ENCODE data around the gene TMPRSS13.

The TMPRSS13 gene

DNA sequence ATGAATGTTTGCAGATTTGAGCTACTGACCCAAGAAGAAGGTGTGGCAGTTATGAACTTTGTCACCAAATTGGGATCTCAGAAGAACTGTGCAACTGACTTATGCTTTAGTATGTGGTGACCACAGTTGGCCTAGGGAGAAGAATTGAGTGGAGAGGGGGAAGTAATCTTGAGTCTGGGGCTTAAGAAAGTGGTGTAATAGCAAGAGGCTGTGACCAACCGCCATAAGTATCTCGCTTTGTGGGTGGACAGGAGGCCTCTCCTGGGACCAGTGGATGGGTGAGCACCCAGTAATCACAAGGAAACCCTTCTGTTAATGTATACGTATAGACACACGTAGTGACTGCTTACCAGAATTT, 44.3 kb upstream of the TMPRSS13 start:
- H3K9me3 ChIP-seq, result no peaks in the 10 kb centered on the region
- TF ChIP-seq, protein P1, sequence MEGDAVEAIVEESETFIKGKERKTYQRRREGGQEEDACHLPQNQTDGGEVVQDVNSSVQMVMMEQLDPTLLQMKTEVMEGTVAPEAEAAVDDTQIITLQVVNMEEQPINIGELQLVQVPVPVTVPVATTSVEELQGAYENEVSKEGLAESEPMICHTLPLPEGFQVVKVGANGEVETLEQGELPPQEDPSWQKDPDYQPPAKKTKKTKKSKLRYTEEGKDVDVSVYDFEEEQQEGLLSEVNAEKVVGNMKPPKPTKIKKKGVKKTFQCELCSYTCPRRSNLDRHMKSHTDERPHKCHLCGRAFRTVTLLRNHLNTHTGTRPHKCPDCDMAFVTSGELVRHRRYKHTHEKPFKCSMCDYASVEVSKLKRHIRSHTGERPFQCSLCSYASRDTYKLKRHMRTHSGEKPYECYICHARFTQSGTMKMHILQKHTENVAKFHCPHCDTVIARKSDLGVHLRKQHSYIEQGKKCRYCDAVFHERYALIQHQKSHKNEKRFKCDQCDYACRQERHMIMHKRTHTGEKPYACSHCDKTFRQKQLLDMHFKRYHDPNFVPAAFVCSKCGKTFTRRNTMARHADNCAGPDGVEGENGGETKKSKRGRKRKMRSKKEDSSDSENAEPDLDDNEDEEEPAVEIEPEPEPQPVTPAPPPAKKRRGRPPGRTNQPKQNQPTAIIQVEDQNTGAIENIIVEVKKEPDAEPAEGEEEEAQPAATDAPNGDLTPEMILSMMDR (IDR thresholded peaks at IDR 0.05), result no peak
- peaks cover 15 to 16% of the 10 kb centered on the region in 2 experiments for H3K4me1 ChIP-seq (ENCODE audit: control insufficient read depth in 1 of 2, insufficient read depth in 1 of 2, low read depth in 1 of 2, low read length in 1 of 2)
- no peaks in the 10 kb centered on the region for H3K27me3 ChIP-seq
- H3K4me3 ChIP-seq (ENCODE audit: low read depth in 1 of 2, low read length in 1 of 2), result no peak overlapping the region
- no peak overlapping the region for H3K27ac ChIP-seq
- no peaks in the 10 kb centered on the region for H3K36me3 ChIP-seq

DNA sequence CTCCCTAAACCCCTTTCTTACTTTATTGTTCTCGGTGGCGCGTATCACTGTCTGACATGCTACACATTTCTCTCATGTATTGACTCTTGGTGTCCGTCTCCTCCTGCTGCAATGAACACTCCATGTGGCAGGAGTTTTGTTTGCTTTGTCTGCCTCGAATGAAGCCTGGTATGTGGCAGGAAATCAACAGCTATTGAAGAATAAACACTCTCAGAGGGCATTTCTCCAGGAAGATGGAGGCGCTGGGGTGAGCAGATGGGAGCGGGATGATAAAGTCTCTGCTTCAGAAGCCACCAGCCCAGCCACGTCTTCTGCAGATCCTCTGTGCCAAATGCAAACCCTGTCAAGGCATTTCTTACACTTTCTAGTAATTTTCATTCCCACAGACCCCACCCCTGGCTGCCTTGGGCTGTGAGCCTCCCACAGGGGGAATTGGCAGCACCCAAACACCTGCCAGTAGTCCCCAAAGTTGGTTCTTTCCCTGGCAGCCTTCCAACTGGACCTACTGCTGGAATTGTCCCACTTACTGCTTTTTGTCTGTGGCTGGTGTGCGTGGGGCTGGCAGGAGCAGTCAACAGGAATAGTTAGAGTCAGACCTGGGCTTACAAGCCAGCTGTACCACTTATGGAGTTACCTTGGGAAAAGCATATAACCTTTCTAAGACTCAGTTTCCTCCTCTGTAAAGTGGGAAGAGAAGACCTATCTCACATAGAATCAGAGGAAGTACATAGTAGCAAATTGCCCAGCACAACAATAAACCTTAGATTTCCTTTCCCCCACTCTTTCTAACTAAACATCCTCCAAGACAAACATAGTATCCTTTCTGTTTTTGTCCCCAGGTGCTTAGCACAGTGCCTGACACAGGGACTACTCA, 43.7 kb upstream of the TMPRSS13 start:
- TF ChIP-seq, protein P1 (IDR thresholded peaks at IDR 0.05), result no peak
- no peak overlapping the region for H3K27ac ChIP-seq
- H3K4me1 ChIP-seq (ENCODE audit: control insufficient read depth in 1 of 2, insufficient read depth in 1 of 2, low read depth in 1 of 2, low read length in 1 of 2), result peaks cover 15 to 16% of the 10 kb centered on the region in 2 experiments

DNA sequence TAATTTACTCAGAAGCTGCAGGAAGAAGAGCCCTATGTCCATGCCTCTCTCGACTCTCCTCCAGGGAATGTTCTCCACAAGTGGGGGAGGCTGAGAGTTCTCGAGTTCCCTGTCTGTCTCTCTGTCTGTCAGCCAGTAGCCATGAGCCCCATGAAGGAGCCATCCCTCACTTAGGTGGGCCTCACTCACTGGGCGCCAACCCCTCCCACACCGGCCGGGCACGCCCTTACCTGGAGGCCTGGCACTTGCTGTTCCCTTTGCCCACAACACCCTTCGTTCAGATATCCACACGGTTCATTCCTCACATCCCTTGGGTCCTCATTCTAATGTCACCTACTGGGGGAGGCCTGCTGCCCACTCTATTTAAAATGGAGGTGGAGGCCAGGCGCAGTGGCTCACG, 42.8 kb upstream of the TMPRSS13 start:
- H3K4me3 ChIP-seq (ENCODE audit: low read depth in 1 of 2, low read length in 1 of 2), result no peak overlapping the region
- peaks cover 15 to 16% of the 10 kb centered on the region in 2 experiments for H3K4me1 ChIP-seq (ENCODE audit: control insufficient read depth in 1 of 2, insufficient read depth in 1 of 2, low read depth in 1 of 2, low read length in 1 of 2)
- TF ChIP-seq, protein P1 (IDR thresholded peaks at IDR 0.05), result no peak
- H3K27me3 ChIP-seq, result no peaks in the 10 kb centered on the region
- no peaks in the 10 kb centered on the region for H3K9me3 ChIP-seq
- H3K27ac ChIP-seq, result no peak overlapping the region
- no peaks in the 10 kb centered on the region for H3K36me3 ChIP-seq

More for the DNA sequence above, 43.7 kb upstream of the TMPRSS13 start:
- H3K9me3 ChIP-seq, result no peaks in the 10 kb centered on the region
- H3K36me3 ChIP-seq, result no peaks in the 10 kb centered on the region
- H3K4me3 ChIP-seq (ENCODE audit: low read depth in 1 of 2, low read length in 1 of 2), result no peak overlapping the region
- no peaks in the 10 kb centered on the region for H3K27me3 ChIP-seq

DNA sequence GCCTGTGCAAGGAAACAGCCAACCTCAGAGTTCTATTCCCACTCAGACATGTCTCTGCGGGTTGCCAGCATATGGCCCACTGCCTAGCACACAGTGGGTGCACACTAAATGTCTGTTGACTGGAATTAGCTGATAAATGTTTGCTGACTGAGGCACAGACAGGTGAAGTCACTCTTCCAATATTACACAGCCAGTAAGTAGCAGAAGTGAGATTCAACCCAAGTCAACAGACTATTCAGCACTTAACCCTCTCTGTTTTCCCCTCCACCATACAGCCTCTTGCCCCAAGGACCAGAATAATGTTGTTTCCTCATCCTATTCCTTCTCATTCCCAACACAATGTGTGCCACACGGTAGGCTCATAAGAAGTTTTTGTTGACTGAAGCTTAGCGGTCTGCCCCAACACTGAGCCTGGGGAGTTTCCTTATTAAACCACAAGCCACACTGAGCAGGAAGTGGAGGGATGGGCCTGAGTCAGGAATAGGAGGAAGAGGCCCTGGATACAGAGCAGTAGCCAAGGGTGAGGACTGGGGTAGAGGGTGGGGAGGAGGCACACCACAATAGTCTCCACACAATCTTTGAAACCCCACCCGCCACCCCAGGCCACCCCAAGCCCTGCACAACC, 41.3 kb upstream of the TMPRSS13 start:
- Histone ChIP-seq H3K27ac (peak overlapping the region; percentile 33), H3K4me3 (ENCODE audit: low read depth in 1 of 2, low read length in 1 of 2) (no peak overlapping the region)

DNA sequence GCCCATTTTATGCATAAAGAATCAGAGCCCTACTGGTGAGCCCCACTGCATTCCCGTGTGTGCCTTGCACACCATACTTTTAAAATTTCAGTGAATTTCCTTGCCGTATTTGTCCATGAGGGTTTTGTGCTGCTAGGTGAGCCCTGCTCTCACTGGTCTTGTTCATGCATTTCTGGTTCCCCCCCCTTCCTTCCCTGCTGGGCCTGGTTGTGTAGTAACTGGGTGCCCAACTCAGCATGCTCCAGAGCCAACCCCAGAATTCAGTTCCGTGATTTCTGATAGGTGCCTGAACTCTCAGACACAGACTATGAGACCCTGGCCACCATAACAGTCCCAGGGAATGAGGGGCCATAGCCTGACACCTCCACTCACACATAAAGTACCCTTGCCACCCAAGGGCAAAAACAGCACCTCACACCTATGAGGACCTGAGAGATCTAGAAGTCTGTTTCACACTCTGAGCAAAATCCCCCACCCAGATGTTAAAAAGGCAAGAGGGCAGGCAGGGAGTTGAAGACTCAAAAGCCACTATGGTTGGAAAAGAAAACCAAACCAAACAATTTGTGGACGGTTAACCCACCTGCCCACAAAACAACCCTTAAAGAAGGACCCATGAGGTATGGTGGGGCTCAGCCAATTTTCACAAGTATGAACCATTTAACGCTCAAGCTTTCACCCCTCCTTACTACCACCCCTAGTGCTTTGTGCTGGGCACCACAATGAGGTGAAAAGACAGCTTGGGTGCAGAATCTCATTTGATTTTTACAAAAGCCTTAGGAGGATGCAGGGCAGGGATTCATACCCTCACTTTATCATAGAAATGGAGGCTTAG, 40.2 kb upstream of the TMPRSS13 start:
- no peaks in the 10 kb centered on the region for H3K9me3 ChIP-seq
- no peak overlapping the region for H3K27ac ChIP-seq
- TF ChIP-seq, protein P1 (IDR thresholded peaks at IDR 0.05), result no peak
- no peak overlapping the region for H3K4me3 ChIP-seq (ENCODE audit: low read depth in 1 of 2, low read length in 1 of 2)
- H3K4me1 ChIP-seq (ENCODE audit: control insufficient read depth in 1 of 2, insufficient read depth in 1 of 2, low read depth in 1 of 2, low read length in 1 of 2), result peaks cover 15 to 16% of the 10 kb centered on the region in 2 experiments
- no peaks in the 10 kb centered on the region for H3K36me3 ChIP-seq
- H3K27me3 ChIP-seq, result no peaks in the 10 kb centered on the region

More for the DNA sequence above, 41.3 kb upstream of the TMPRSS13 start:
- TF ChIP-seq, protein P1 (IDR thresholded peaks at IDR 0.05), result no peak
- H3K4me1 ChIP-seq (ENCODE audit: control insufficient read depth in 1 of 2, insufficient read depth in 1 of 2, low read depth in 1 of 2, low read length in 1 of 2), result peaks cover 15 to 16% of the 10 kb centered on the region in 2 experiments
- H3K9me3 ChIP-seq, result no peaks in the 10 kb centered on the region
- no peaks in the 10 kb centered on the region for H3K36me3 ChIP-seq
- no peaks in the 10 kb centered on the region for H3K27me3 ChIP-seq
